ENCODE results near the gene TRABD2B.

GRCh38 chr1:47924270-47925048, 72.7 kb downstream of the TRABD2B start:
- no peak for TF ChIP-seq REST (IDR thresholded peaks at IDR 0.05; ENCODE audit: insufficient read depth in 1 of 2, low read depth in 2 of 2, low read length in 2 of 2)
- TF ChIP-seq POLR2AphosphoS5 (IDR thresholded peaks at IDR 0.05; ENCODE audit: low read depth, low read length): no peak
- TF ChIP-seq TAF1 (IDR thresholded peaks at IDR 0.05; ENCODE audit: borderline replicate concordance, insufficient read depth, low read length): no peak

Data from PFSK-1 (cell line).